Measurements from ENCODE around the gene PAGR1.
"Not testable (repeated sequence)": the region's sequence is repeated elsewhere in the genome, so short reads cannot be mapped to it uniquely, and the experiment has no call there.

Gene PAGR1

DNA sequence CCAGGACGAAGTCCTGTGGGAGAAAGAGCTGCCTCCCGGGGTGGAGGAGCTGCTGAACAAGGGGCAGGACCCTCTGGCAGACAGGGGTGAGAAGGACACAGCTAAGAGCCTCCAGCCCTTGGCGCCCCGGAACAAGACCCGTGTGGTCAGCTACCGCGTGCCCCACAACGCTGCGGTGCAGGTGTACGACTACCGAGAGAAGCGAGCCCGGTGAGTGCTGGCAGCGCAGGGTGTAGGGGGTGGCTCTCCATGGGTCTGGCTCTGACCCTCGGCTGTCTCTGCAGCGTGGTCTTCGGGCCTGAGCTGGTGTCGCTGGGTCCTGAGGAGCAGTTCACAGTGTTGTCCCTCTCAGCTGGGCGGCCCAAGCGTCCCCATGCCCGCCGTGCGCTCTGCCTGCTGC lies 25.7 kb downstream of the PAGR1 start:
- no peak for DNase-seq

DNA sequence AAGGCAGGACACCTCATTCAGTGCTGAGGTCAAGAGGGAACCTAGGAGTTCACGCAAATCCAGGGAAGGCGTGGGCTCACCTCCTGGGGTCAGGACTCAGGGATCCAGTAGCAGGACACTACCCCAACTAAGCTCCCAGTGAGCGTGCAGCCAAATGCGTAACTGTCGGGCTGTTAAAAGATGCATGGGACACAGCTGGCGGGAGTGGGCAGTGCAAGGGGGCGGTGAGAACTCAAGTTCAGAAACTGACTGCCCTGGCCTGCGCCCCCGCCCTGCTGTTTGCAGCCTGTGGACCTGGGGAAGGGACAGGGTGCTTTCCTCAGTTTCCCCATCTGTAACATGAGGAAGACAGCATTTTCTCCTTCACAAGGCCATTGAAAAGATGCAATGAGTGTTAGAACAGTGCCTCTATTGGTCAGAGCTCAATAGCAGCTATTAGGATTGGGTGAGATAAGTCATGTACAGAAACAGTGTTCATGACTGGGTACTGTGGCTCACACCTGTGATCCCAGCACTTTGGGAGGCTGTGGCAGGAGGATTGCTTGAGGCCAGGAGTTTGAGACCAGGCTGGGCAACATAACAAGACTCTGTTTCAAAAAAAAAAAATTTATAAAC lies 26.9 kb downstream of the PAGR1 start:
- DNase-seq, result no peak

GRCh38 chr16:29843931-29844330 lies 28.0 kb downstream of the PAGR1 start:
- DNase-seq, result no peak

DNA sequence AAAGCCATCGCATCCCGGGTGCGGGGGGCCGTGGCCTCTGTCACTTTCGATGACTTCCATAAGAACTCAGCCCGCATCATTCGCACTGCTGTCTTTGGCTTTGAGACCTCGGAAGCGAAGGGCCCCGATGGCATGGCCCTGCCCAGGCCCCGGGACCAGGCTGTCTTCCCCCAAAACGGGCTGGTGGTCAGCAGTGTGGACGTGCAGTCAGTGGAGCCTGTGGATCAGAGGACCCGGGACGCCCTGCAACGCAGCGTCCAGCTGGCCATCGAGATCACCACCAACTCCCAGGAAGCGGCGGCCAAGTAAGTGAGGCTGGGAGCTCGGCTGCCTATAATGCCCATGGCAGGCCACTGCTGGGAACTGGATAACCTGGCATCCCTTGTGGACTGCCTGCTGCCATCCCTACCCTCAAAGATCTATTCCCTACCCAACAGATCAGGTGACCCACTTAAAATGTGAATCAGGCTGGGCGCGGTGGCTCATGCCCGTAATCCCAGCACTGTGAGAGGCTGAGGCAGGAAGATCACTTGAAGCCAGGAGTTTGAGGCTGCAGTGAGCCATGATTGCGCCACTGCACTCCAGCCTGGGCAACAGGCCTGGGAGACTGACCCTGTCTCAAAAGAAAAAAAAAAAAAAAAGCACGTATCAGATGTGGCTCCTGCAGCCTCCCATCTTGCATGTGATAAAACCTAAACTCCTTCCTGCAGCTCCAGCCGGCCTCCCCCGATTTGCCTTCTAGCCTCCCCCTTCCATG lies 28.8 kb downstream of the PAGR1 start:
- DNase-seq, result no peak

DNA sequence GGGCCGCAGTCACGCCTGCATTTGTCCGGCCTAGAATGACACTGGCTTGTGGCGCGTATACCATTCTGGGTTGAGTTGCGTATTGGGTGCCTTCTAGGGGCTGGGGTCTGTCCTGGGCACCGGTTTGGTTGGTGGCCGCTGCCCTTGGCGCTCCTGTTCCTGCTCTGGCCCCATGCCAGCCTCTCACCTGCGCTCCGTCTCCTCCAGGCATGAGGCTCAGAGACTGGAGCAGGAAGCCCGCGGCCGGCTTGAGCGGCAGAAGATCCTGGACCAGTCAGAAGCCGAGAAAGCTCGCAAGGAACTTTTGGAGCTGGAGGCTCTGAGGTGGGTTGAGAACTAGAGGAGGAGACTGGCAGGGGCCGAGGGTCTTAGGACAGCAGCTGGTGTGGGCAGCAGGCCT lies 29.7 kb downstream of the PAGR1 start:
- no peak for DNase-seq

- peak; percentile 58 for DNase-seq
These were observed 32.7 kb downstream of the PAGR1 start for GRCh38 chr16:29848420-29849297.

GRCh38 chr16:29849505-29849904 lies 33.6 kb downstream of the PAGR1 start:
- DNase-seq, result no peak

DNA sequence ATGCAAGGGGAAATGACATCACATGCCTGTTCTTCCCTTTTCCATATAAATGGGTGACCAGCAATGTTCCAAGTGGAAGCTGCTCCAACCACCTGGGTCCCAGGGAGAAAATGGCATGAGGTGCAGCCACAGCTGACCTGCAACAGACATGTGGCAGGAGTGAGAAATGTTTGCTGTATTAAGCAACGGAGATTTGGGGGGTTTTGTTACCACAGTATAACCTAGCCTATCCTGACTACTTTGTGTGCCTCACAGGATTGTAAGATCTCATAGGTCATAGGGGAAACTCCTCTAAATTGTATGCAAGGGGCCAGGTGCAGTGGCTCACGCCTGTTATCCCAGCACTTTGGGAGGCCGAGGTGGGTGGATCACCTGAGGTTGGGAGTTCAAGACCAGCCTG lies 35.0 kb downstream of the PAGR1 start:
- DNase-seq, result no peak

DNA sequence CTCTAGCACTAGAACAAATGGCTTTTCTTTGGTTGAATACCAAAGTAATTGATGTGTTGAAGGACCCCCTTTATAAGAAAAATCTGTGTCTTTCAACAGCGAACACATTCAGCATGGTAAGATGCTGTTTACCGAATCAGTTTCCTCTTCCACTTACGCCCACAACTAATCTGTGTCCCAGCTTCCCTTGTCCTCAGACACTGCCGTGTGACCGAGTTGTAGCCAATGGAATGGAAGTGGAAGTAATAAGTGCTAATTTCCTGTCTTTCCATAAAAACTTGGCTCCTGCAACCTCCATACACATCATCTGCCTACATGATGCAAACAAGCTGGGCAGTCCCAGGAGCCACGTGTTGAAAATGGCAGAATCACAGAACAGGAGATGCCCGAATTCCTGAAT lies 36.7 kb downstream of the PAGR1 start:
- DNase-seq, result no peak

- no peak for DNase-seq
These were observed 38.7 kb downstream of the PAGR1 start for GRCh38 chr16:29854520-29855100.

DNA sequence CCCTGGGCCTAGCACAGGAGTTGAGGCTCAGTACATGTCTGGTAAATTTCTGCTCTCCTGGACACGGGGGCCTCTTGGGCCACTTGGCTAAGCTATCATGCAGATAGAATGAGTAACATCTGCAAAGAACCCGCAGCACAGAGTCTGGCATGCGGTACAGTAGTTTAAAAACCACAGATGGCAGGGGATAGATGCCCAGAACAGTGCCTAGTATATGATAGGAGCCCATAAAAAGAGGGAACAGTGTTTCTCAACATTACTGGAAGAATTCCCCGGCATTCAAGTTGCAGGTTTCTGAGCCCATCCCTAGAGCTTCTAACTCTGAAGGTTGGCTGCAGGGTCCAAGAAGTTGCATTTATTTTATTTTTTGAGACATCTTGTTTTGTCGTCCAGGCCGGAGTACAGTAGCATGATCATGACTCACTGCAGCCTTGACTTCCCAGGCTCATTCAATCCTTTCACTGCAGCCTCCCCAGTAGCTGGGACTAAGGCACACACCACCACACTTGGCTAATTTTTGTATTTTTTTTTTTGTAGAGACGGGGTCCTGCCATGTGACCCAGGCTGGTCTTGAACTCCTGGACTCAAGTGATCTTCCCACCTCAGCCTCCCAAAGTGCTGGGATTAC lies 41.3 kb downstream of the PAGR1 start:
- peak; percentile 21 for DNase-seq

DNA sequence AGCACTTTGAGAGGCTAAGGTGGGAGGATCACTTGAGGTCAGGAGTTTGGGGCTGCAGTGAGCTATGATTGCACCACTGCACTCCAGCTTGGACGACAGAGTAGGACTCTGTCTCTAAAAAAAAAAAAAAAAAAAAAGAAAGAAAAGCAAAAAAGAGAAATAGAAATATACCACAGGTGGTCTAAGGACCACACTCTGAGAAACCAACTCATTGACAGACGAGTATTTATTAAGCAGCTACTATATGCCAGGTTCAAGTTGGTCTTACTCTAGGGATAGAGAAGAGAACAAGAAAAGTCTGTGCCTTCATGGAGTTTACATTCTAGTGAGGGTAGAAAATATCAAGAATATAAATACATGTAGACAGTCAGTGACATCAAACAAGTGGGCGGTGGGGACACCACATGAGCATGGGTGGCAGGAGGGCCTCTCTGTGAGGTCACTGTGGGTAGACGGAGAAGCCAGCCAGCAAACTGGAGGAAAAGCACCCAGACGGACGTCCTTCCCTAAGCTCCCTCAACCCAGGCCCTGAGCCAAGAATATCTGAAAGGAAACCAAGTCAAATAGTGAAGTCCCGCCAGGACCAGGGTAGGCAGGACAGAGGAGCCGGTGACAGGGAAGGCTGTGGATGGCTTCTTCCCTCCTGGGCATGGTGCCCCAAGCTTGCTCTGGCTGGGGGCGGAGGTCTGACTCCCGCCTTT lies 42.3 kb downstream of the PAGR1 start:
- no peak for DNase-seq

DNA sequence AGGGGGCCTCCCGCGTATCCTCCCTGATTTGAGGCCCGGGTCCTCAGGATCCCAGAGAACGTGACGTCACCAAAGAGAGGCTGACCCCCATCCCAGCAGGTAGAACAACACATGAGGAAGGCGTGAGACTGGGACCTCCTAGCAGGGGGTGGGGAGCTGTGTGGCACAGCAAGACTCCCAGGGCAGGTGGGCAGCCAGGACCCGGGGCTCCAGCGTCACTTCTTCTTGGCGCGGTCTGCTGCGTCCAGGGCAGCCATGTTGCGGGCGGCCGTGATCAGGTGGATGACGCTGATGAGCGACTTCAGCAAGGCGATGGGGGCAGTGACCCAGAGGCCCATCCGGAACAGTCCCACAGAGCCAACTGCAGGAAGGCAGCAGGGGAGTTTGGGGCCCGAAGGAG lies 43.0 kb downstream of the PAGR1 start:
- no peak for DNase-seq

DNA sequence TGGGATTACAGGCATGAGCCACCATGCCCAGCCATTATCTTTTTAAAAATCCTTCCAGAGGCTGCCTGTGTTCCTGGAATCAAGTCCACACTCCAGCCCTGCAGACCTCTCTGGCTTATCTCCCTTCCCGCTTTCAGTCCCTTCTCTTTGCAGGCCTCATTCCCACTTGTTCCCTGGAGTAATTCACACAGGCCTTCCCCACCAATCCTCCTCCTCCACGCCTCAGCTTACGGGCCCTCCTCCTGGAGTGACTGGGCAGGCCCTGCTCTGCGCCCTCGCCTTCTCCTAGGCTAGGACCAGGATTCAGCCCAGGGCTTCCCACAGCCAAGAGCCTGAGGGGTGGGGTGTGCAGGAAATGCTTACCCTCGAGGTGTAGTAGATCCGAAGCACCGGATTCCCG lies 44.3 kb downstream of the PAGR1 start:
- DNase-seq, result no peak

DNA sequence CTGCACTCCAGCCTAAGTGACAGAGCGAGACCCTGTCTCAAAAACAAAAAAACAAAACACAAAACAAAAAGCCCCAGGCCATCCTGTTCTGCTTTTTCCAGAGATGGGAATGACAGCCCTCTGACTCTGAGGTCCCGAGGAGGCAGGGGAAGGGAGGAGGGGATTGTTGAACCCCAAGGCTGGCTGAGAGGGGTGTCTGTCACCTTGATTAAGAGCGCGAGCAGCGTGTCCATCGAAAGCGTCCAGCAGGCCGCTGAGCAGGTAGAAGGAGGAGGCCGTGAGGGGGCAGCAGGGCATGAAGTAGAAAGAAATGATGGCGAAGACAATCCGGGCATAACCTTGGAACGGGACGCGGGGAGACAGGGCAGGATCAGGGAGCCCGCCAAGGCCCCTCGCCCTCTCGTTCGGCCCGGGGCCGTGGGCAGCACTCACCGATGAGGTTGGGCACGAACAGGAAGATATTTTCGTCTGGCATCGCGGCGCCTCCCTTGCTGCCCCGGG lies 46.5 kb downstream of the PAGR1 start:
- DNase-seq, result no peak

DNA sequence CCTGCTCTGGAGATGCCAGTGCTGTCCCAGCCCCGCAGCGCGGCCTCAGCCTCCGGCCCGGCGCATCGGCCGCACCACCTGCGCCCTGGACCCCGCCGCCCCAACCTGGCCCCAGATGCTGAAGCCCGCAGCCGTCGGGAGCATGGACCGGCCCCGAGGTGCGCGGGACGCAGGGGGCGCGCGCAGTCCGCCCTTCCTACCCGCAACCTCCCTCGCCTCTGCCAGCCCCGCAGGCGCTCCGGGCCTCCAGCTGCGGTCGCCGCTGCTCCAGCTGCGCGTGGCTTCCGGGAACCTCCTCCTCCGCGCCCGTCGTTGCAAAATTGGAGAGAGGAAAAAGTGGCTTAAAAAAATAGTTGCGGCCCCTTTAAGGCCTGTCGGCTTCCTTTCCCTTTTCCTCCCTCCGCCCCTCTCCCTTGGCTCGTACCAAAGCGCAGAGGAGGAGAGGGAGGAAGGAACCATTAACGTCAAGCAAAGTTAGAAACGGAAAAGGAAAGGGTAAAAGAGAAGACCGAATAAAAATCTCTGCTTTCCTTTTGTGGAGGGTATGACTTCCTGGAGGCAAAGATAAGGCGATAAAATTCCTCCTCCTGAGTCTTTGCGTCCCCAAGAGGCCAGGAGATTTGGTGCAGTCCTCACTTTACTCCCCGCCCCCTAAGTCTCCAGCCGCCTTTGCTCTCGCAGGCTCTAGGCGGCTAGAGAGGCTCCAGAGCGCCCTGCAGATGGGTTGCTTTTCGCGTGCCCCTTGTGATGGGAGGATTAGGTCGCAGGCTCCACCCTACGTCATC lies 47.1 kb downstream of the PAGR1 start, which contains the start of gene CDIPT:
TSS of gene CDIPT (minus strand) at position 343 of the 785 bp plus-strand sequence. CDS start 369 bp downstream, outside the sequence.
- DNase-seq, result peak; percentile 91

- no peak for DNase-seq
These were observed 47.7 kb downstream of the PAGR1 start for GRCh38 chr16:29863669-29863984.

DNA sequence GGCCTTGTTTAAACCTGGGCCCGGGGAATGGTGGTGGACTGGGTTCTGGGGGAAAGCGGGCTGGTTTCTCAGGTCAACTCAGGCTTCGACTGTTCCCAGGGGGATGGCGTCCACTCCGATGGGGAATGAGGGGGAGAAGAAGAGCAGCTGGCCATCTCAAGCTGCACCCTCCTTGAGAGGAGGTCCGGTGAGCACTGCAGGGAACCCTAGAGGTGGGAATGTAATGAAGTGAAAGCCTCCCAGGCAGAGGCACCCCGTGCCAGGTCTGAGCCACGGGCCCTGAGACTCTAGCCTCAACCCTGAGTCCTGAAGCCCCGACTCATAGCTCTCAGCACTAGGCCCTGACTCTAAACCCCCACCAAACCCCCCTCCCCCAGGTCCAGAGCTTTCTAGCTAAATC lies 48.3 kb downstream of the PAGR1 start:
- no peak for DNase-seq

DNA sequence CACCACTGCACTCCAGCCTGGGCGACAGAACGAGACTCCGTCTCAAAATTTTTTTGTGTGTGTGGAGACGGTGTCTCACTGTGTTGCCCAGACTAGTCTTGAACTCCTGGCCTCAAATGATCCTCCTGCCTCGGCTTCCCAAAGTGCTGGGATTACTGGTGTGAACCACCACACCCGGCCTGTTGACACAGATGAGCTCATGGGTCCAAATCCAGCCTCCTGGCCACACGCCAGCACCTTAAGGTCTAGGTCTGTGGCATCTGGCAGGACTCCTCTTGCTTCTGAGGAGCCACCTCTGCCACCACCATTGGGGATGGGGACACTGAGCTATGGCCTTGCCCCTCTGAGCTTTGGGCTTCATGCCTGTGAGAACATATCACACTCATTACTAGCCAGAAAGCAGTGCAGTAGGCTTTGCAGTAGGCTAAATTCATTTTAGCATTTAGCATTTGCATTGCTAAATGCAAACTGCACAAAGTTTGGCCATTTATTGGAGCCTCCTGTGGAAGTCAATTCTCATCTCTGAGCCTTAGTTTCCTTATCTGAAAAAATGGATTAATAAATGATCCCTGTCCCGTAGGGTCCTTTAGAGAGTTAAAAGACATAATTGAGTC lies 52.6 kb downstream of the PAGR1 start:
- no peak for DNase-seq

DNA sequence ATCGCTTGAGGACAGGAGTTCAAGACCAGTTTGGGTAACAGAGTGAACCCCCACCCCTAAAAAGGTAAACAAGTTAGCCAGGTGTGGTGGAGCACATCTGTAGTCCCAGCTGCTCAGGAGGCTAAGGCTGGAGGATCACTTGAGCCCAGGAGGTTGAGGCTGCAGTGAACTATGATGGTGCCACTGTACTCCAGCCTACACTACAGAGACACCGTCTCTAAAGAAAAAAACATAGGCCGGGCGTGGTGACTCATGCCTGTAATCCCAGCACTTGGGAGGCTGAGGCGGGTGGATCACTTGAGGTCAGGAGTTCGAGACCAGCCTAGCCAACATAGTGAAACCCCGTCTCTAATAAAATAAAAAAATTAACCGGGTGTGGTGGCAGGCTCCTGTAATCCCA lies 53.1 kb downstream of the PAGR1 start:
- DNase-seq, result not testable (repeated sequence)

Measured in T1000 (cell line).